ENCODE measurements around the gene RSAD2. TPM values are rescaled to one million over a fixed set of nuclear protein-coding genes. Genes with fewer than 3 reads are reported as not detected.

RSAD2 gene
- total and polyA plus RNA-seq, 2 of the 4 experiments (the other 2 are of a cell fraction) = not detected

- no peak overlapping the region for H2BK15ac ChIP-seq (ENCODE audit: low read depth, low read length)
- in situ Hi-C loops (cut with MboI; ENCODE audit: low sequenced_read_pairs) = no loop called here
Observed at GRCh38 chr2:6916736-6917070, 39.1 kb downstream of the RSAD2 start.

More at GRCh38 chr2:6916736-6917070, 39.1 kb downstream of the RSAD2 start:
- DNase-seq = no peak
- Histone ChIP-seq H4K91ac (ENCODE audit: insufficient read depth, low read depth, low read length) (no peak overlapping the region), H4K20me1 (ENCODE audit: insufficient read depth, low read length) (no peaks in the 10 kb centered on the region), H3K4me1 (ENCODE audit: control insufficient read depth, insufficient read depth, low read length) (no peaks in the 10 kb centered on the region), H2AK9ac (replicated peaks; ENCODE audit: low read depth, low read length, poor library complexity) (peak overlapping the region; percentile 52), H2BK5ac (ENCODE audit: low read depth, low read length, poor library complexity, severe bottlenecking) (no peak overlapping the region), H3K9ac (ENCODE audit: low read depth, low read length) (no peak overlapping the region), H3K4me2 (ENCODE audit: low read depth, low read length) (no peak overlapping the region; the same call in 1 of the 2 replicates), H3K36me3 (ENCODE audit: control insufficient read depth, insufficient read depth, low read length) (no peaks in the 10 kb centered on the region), H2BK120ac (ENCODE audit: low read depth, low read length) (no peak overlapping the region), H3K18ac (ENCODE audit: low read depth, low read length) (no peak overlapping the region), H3K4me3 (ENCODE audit: insufficient read depth, low read depth, low read length) (no peak overlapping the region), H3K27me3 (ENCODE audit: control insufficient read depth, insufficient read depth, low read length) (peaks cover 15% of the 10 kb centered on the region), H3K23ac (ENCODE audit: low read depth, low read length) (no peak overlapping the region), H3K56ac (ENCODE audit: extremely low read depth, insufficient read depth, low read length) (no peak overlapping the region), H2BK20ac (ENCODE audit: low read depth, low read length) (no peak overlapping the region), H2AK5ac (ENCODE audit: low read depth, low read length) (no peak overlapping the region), H3K9me1 (ENCODE audit: insufficient read depth, low read length) (no peaks in the 10 kb centered on the region), H3K4ac (ENCODE audit: low read depth, low read length) (no peak overlapping the region), H3K14ac (replicated peaks; ENCODE audit: low read depth, low read length) (no peak overlapping the region), H3K79me1 (ENCODE audit: low read depth in 1 of 2, low read length in 2 of 2) (no peaks in the 10 kb centered on the region), H2AFZ (replicated peaks; ENCODE audit: low read length, poor library complexity) (peak overlapping the region; percentile 91), H3K27ac (ENCODE audit: insufficient read depth, low read length) (no peak overlapping the region), H3K9me3 (ENCODE audit: control insufficient read depth, insufficient read depth, low read length) (peaks cover 4% of the 10 kb centered on the region; the same call in 1 of the 2 replicates), H4K8ac (ENCODE audit: low read depth in 2 of 2, low read length in 2 of 2) (no peak overlapping the region), H4K5ac (ENCODE audit: low read depth, low read length) (no peak overlapping the region)
- intact Hi-C loops (cut with micrococcal nuclease) (loop anchor here (5.0 kb wide), 1 partner anchor 126 kb away; no protein-coding TSS in a partner anchor), dilution Hi-C loops (cut with HindIII; ENCODE audit: low sequenced_read_pairs, unreplicated experiment) (no loop called here)
- CTCF ChIA-PET = interaction anchor here (0.6 to 1.2 kb wide), 4 partner anchors 11 to 127 kb away, joined by 3 read pairs; no protein-coding TSS in a partner anchor
- BruUV-seq (replicated peaks) = no TSS peak
- TF ChIP-seq CTCF (conservative IDR thresholded peaks at IDR 0.05; ENCODE audit: low read depth, low read length) (no peak), MXI1 (IDR thresholded peaks at IDR 0.05; ENCODE audit: borderline replicate concordance, low read depth, low read length) (no peak), RCOR1 (IDR thresholded peaks at IDR 0.05; ENCODE audit: insufficient replicate concordance, low read length) (no peak), MAZ (IDR thresholded peaks at IDR 0.05; ENCODE audit: borderline replicate concordance, low read depth, low read length) (no peak), FOS (IDR thresholded peaks at IDR 0.05; ENCODE audit: low read depth, low read length) (no peak), RAD21 (IDR thresholded peaks at IDR 0.05; ENCODE audit: low read length) (no peak), CEBPB (IDR thresholded peaks at IDR 0.05; ENCODE audit: low read depth, low read length) (no peak), SMC3 (IDR thresholded peaks at IDR 0.05; ENCODE audit: low read depth, low read length) (no peak), ELK1 (IDR thresholded peaks at IDR 0.05; ENCODE audit: borderline replicate concordance, low read depth, low read length) (no peak), RFX5 (IDR thresholded peaks at IDR 0.05; ENCODE audit: low read depth, low read length) (no peak), BHLHE40 (IDR thresholded peaks at IDR 0.05; ENCODE audit: low read depth, low read length) (no peak), POLR2A (IDR thresholded peaks at IDR 0.05; ENCODE audit: low read depth, low read length) (no peak), CHD1 (IDR thresholded peaks at IDR 0.05; ENCODE audit: low read depth, low read length) (no peak), NFE2L2 (IDR thresholded peaks at IDR 0.05; ENCODE audit: low read depth, low read length) (no peak)
- WGBS, 2 experiments (ENCODE audit: extremely low coverage in 2 of 2, insufficient read length in 1 of 2) = 7% methylated on average over 2 of the region's 8 CpGs; no CpG with 5 or more reads in 1 of the 2 experiments
- ATAC-seq (ENCODE audit: low read depth) = no peak
- POLR2A ChIA-PET (ENCODE audit: unreplicated experiment) = interaction anchor here (0.6 kb wide), 1 partner anchor 36 kb away, joined by 4 read pairs; no protein-coding TSS in a partner anchor

Data from IMR-90 (cell line).